ENCODE results near the gene ASPSCR1. TPM values are rescaled to one million over a fixed set of nuclear protein-coding genes. Genes with fewer than 3 reads are reported as not detected.
"Not testable (repeated sequence)": the region's sequence is repeated elsewhere in the genome, so short reads cannot be mapped to it uniquely, and the experiment has no call there.

Gene ASPSCR1
- total RNA-seq, 2 experiments from 2014 or later = 27.0 to 33.7 TPM

DNA sequence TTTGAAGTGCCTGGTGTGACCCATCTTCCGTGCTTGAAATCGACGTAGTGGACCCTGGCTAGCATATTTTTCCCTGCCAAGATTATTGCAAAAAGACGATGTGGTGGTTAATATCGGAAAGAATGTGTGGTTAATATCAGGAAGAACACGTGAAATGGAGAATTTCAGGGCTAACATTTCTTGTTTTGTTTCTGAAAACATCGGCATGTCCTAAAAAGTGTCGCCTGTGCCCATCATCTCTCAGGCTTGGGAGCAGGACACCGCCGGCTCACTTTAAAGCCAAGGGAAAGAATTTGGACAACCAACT is 60.4 kb downstream of the ASPSCR1 start:
- Mint-ChIP-seq H3K27ac (peak overlapping the region; percentile 94), H3K9me3 (ENCODE audit: insufficient read depth) (no peaks in the 10 kb centered on the region), H3K36me3 (ENCODE audit: low read depth) (peaks cover 16% of the 10 kb centered on the region), H3K4me1 (ENCODE audit: low read depth) (peaks cover 27% of the 10 kb centered on the region), H3K27me3 (ENCODE audit: low read depth) (no peaks in the 10 kb centered on the region), H3K4me3 (peak overlapping the region; percentile 78)
- ATAC-seq (no peak), DNase-seq (no peak)
- POLR2A ChIA-PET = interaction anchor here (0.6 to 1.8 kb wide), 11 partner anchors 9 to 1162 kb away, joined by 3 to 12 read pairs (median 3); partner anchors contain the start of genes CD7, CENPX, DUS1L and GPS1
- CTCF ChIA-PET = interaction anchor here (0.6 to 2.6 kb wide), 31 partner anchors 8 to 721 kb away, joined by 3 to 32 read pairs (median 4); partner anchors contain the start of genes CENPX, DUS1L, GPS1 and LRRC45

DNA sequence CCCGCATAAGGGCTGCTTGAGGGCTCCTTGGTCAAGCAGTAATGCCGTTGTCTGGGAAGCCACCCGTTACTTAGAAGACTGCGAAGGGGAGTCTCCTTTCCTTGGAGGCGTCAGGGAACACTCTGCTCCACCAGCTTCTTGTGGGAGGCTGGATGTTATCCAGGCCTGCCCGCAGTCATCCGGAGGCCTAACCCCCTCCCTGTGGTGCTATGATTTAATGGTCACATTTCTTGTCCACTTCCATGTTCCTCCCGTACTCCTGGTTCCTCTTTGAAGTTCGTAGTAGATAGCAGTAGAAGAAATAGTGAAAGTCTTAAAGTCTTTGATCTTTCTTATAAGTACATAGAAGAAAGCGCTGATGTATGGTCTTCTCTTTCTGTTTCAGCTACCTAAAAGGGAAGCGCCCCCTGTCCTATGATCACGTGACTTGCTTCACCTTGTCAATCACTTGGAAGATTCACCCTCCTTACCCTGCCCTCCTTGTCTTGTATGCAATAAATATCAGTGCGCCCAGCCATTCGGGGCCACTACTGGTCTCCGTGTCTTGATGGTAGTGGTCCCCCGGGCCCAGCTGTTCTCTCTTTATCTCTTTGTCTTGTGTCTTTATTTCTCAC is 61.5 kb downstream of the ASPSCR1 start:
- CTCF ChIA-PET = interaction anchor here (0.7 to 2.1 kb wide), 5 partner anchors 9 to 126 kb away, joined by 3 to 32 read pairs (median 3); partner anchors contain the start of genes CENPX and LRRC45
- POLR2A ChIA-PET = interaction anchor here (1.3 to 1.8 kb wide), 2 partner anchors 12 to 13 kb away, joined by 3 to 12 read pairs; partner anchors contain the start of gene GPS1
- ATAC-seq; DNase-seq; H3K4me3 Mint-ChIP-seq; H3K27me3 Mint-ChIP-seq (ENCODE audit: low read depth); H3K9me3 Mint-ChIP-seq (ENCODE audit: insufficient read depth): not testable (repeated sequence)
- peaks cover 25% of the 10 kb centered on the region for H3K4me1 Mint-ChIP-seq (ENCODE audit: low read depth)
- peak overlapping the region; percentile 25 for H3K27ac Mint-ChIP-seq
- peaks cover 14% of the 10 kb centered on the region for H3K36me3 Mint-ChIP-seq (ENCODE audit: low read depth)

DNA sequence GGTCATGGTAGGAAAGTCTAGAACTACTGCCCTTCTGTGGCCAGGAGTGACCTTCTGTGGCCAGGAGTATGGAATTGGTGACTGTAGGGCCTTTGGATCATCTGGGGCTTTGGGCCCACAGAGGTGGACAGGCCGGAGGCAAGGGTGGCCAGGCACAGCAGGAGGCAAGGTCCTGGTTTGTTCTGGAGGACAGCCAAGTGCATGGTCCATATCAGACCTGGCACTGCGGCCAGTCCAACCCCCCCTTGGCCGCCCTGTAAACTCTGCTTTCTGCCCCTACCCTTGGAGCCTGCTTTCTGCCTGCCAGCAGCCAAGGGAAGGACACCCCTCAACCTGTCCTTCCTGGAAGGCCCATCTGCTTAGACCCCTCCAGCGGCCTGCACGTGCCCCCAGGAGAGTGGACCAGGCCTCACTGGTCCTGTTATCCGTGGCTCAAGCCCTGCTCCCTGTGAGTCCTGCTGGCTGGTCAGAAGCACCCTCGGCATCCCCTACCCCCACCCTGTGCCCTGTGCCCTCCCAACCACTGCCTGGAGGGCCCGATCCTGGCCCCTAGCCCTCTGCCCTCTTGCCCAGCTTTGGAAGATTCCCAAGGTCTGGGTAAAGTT is 62.4 kb downstream of the ASPSCR1 start:
- peaks cover 25% of the 10 kb centered on the region for H3K4me1 Mint-ChIP-seq (ENCODE audit: low read depth)
- no peaks in the 10 kb centered on the region for H3K9me3 Mint-ChIP-seq (ENCODE audit: insufficient read depth)
- H3K4me3 Mint-ChIP-seq = no peak overlapping the region
- no peak for ATAC-seq
- H3K27me3 Mint-ChIP-seq (ENCODE audit: low read depth) = no peaks in the 10 kb centered on the region
- no peak overlapping the region for H3K27ac Mint-ChIP-seq
- ChIA-PET POLR2A (interaction anchor here (0.6 kb wide), 1 partner anchor 97 kb away, joined by 4 read pairs; no protein-coding TSS in a partner anchor), CTCF (no interaction called here)
- peaks cover 10% of the 10 kb centered on the region for H3K36me3 Mint-ChIP-seq (ENCODE audit: low read depth)
- DNase-seq = no peak

DNA sequence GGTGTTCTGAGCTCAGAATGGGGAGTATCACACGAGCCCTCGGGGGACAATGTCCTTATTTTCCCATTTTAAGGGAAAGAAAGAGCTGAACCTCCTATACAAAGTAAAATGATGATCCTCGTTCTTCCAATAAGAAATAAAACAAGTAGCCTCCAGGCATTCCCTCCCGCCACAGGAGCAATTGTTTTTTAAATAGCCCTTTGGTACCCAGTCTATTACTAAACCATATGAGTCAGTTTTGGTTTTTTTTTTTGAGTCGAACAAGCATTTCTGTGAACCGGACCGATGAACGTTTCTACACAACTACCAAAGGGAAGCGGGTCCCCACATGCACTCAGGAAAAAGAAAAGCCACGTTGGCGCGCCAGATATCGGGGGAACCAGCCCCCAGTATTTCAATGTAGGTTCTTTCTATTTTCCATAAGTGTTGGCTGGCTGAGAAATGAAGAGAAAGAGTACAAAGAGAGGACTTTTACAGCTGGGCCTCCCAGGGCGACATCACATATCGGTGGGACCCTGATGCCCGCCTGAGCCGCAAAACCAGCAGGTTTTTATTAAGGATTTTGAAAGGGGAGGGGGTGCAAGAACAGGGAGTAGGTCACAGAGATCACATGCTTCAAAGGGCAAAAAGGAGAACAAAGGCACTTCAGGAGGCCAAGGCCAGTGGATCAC is 63.9 kb downstream of the ASPSCR1 start:
- Mint-ChIP-seq H3K27ac (no peak overlapping the region), H3K4me1 (ENCODE audit: low read depth) (peaks cover 14% of the 10 kb centered on the region), H3K36me3 (ENCODE audit: low read depth) (no peaks in the 10 kb centered on the region), H3K9me3 (ENCODE audit: insufficient read depth) (no peaks in the 10 kb centered on the region), H3K4me3 (no peak overlapping the region), H3K27me3 (ENCODE audit: low read depth) (no peaks in the 10 kb centered on the region)
- POLR2A ChIA-PET = no interaction called here
- CTCF ChIA-PET = interaction anchor here (0.8 kb wide), 1 partner anchor 11 kb away, joined by 4 read pairs; no protein-coding TSS in a partner anchor
- ATAC-seq (no peak), DNase-seq (no peak)

DNA sequence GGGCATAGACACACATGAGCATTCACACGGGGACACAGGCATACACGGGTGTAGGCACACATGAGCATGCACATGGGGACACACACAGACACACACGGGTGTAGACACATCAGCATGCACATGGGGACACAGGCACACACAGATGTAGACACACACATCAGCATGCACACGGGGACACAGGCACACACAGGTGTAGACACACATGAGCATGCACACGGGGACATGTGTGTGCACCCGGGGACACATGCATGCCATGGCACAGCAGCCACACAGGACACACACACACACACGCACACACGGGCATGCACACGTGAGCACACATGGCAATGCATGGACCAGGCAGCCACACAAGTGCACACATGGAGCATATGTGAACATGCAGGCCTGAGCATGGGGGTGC is 65.2 kb downstream of the ASPSCR1 start:
- Mint-ChIP-seq H3K27ac (no peak overlapping the region), H3K4me1 (ENCODE audit: low read depth) (peaks cover 11% of the 10 kb centered on the region), H3K36me3 (ENCODE audit: low read depth) (no peaks in the 10 kb centered on the region), H3K9me3 (ENCODE audit: insufficient read depth) (no peaks in the 10 kb centered on the region), H3K4me3 (no peak overlapping the region), H3K27me3 (ENCODE audit: low read depth) (no peaks in the 10 kb centered on the region)
- ChIA-PET POLR2A (no interaction called here), CTCF (no interaction called here)
- ATAC-seq = no peak
- DNase-seq = no peak

DNA sequence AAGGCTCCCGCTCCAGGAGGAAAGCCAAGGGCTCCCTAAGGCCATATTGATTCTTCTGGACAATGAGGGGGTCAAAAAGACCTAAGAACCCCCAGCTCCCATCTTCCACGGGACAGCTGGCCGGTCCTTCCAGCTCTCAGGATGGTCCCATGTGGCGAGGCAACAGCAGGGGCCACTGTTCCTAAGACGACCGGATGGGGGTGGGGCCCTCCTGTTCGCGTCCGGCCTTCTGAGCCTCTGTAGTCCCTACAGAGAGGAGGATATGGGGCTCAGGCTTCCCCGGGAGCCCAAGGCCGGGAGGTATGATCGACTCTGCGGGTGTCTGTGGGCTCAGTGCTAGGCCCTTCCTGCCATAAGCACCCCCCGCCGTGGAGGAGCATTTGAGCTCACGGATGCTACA is 66.1 kb downstream of the ASPSCR1 start:
- Mint-ChIP-seq H3K4me1 (ENCODE audit: low read depth) (peaks cover 5% of the 10 kb centered on the region), H3K4me3 (no peak overlapping the region), H3K9me3 (ENCODE audit: insufficient read depth) (no peaks in the 10 kb centered on the region), H3K27ac (no peak overlapping the region), H3K36me3 (ENCODE audit: low read depth) (no peaks in the 10 kb centered on the region), H3K27me3 (ENCODE audit: low read depth) (no peaks in the 10 kb centered on the region)
- ChIA-PET CTCF (no interaction called here), POLR2A (no interaction called here)
- ATAC-seq (no peak), DNase-seq (no peak)

DNA sequence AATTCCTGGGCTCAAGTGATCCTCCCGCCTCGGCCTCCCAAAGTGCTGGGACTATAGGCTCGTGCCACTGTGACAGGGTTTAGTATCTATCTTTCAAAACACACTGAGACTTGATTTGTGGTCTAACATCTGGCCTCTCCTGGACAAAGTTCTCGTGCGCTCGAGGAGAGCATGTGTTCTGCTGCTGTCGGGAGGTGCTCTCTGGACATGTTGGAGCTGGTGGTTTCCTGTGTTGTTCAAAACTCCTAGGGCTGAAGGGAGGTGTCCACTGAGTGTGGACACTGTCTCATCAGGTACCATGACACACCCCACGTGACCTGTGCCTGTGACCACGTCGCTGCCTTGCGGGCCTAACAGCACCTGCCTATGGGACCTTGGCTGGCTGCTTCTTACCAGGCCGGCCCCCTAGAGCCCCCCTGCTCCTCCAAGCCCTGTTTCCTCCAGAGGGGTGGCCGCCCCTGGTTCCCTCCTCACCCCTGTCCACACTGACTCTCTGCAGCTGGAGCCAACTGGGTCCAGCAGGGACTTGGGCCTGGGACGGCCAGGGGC is 68.6 kb downstream of the ASPSCR1 start:
- CTCF ChIA-PET = no interaction called here
- H3K27ac Mint-ChIP-seq = no peak overlapping the region

DNA sequence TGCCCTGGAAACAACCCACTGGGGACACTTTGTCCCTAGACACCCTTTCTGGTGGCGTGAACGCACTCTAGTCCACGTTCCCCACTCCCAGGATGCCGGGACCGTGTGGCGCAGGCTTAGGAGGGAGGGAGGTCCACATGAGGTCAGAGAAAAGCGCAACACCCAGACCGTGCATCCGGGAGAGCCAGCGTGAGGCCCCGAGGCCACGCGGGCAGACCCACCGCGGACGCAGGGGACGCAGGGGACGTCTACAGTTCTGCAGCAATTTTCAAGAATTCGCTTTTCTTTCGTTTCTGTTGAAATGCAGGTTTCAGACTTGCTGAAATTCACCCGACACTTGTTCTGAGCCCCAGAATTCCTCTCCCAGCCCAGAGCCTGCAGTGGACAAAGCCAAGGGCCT is 69.5 kb downstream of the ASPSCR1 start:
- no peak overlapping the region for H3K27ac Mint-ChIP-seq
- H3K9me3 Mint-ChIP-seq (ENCODE audit: insufficient read depth) = no peaks in the 10 kb centered on the region
- POLR2A ChIA-PET = interaction anchor here (0.9 kb wide), 1 partner anchor 502 kb away, joined by 4 read pairs; no protein-coding TSS in a partner anchor

More for the DNA sequence above, 68.6 kb downstream of the ASPSCR1 start:
- POLR2A ChIA-PET = interaction anchor here (0.9 kb wide), 1 partner anchor 503 kb away, joined by 4 read pairs; no protein-coding TSS in a partner anchor
- Mint-ChIP-seq H3K9me3 (ENCODE audit: insufficient read depth) (no peaks in the 10 kb centered on the region), H3K4me3 (no peak overlapping the region), H3K36me3 (ENCODE audit: low read depth) (no peaks in the 10 kb centered on the region), H3K4me1 (ENCODE audit: low read depth) (peaks cover 9% of the 10 kb centered on the region), H3K27me3 (ENCODE audit: low read depth) (no peaks in the 10 kb centered on the region)
- no peak for ATAC-seq
- DNase-seq = no peak

DNA sequence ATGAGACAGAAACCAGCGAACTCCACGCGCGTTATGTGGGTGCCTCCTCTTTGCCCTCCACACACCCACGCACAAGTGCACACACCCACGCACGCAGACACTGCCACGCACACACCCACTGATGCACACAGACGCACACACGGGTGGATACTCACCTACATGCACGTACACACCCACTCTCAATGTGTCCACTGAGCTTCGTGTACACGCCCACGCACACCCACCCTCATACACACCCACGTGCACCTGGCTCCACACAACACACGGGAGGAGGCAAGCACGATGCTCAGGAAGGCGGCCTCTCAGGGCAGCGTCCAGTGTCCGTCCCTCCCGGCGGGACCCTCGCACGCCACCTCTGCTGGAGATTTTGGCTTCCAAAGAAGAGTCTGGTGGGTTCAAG is 70.0 kb downstream of the ASPSCR1 start:
- H3K27me3 Mint-ChIP-seq (ENCODE audit: low read depth) = no peaks in the 10 kb centered on the region
- H3K36me3 Mint-ChIP-seq (ENCODE audit: low read depth) = no peaks in the 10 kb centered on the region
- ChIA-PET CTCF (no interaction called here), POLR2A (interaction anchor here (0.6 kb wide), 1 partner anchor 253 kb away, joined by 3 read pairs; no protein-coding TSS in a partner anchor)
- DNase-seq (no peak), ATAC-seq (no peak)
- no peak overlapping the region for H3K27ac Mint-ChIP-seq
- H3K4me1 Mint-ChIP-seq (ENCODE audit: low read depth) = peaks cover 9% of the 10 kb centered on the region
- no peak overlapping the region for H3K4me3 Mint-ChIP-seq
- no peaks in the 10 kb centered on the region for H3K9me3 Mint-ChIP-seq (ENCODE audit: insufficient read depth)

More for the DNA sequence above, 69.5 kb downstream of the ASPSCR1 start:
- ATAC-seq = no peak
- no peak for DNase-seq
- CTCF ChIA-PET = no interaction called here
- Mint-ChIP-seq H3K4me3 (no peak overlapping the region), H3K4me1 (ENCODE audit: low read depth) (peaks cover 9% of the 10 kb centered on the region), H3K27me3 (ENCODE audit: low read depth) (no peaks in the 10 kb centered on the region), H3K36me3 (ENCODE audit: low read depth) (no peaks in the 10 kb centered on the region)

DNA sequence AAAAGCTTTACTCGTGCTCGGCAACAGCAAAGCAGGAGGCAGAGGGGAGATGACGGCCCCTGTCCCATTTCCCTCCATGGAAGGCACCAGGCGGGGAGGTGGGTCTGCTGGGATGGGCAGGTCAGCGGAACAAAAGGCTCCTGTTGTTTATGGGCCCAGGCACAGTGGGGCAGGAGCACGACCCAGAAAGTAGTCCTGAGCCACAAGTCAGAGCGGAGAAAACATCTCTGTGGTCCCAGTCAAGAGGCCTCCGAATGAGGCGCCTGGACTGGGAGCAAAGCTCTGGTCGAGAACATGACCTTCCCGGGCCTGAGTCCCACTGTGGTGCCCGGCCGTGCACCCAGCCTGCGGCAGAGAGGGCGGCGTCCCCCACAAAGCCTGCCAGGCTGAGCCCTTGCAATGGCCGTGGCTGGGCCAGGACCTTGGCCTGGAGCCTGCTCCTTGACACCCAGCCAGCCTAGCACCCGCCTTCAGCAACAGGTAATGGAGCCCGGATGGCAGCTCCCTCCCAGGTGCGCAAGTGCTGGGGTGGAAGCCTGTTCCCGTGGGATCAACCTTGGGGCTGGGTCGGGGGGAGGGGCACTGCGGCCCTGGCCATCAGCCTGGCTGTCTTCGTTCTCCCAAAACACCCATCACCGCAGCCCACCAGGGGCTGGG is 70.6 kb downstream of the ASPSCR1 start:
- H3K4me3 Mint-ChIP-seq = no peak overlapping the region

DNA sequence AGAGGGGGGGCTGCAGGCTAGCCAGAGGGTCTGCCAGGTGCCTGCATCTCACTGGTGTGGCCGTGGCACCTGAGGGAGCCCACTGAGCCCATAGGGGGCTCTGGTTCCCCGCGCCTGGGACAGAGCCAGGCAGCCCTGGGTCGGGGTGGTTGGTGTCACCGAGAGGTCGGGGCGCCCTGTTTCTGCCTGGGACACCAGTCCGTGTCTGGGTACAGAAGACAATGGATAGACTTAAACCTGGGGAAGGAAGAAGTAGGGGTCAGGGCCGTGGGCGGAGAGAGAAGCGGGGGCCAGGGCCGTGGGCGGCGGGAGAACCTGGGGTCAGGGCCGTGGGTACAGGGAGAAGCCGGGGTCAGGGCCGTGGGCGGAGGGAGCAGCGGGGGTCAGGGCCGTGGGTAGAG is 71.1 kb downstream of the ASPSCR1 start:
- Mint-ChIP-seq H3K27me3 (ENCODE audit: low read depth) (no peaks in the 10 kb centered on the region), H3K9me3 (ENCODE audit: insufficient read depth) (no peaks in the 10 kb centered on the region), H3K27ac (peak overlapping the region; percentile 30), H3K36me3 (ENCODE audit: low read depth) (no peaks in the 10 kb centered on the region), H3K4me1 (ENCODE audit: low read depth) (peaks cover 18% of the 10 kb centered on the region), H3K4me3 (no peak overlapping the region)
- ATAC-seq (no peak), DNase-seq (no peak)
- ChIA-PET POLR2A (no interaction called here), CTCF (interaction anchor here (1.4 kb wide), 1 partner anchor 11 kb away, joined by 5 read pairs; the partner anchor contains the start of gene DCXR)

More for the DNA sequence above, 70.6 kb downstream of the ASPSCR1 start:
- H3K9me3 Mint-ChIP-seq (ENCODE audit: insufficient read depth) = no peaks in the 10 kb centered on the region
- ChIA-PET CTCF (interaction anchor here (1.4 kb wide), 1 partner anchor 10 kb away, joined by 5 read pairs; the partner anchor contains the start of gene DCXR), POLR2A (interaction anchor here (0.6 kb wide), 1 partner anchor 252 kb away, joined by 3 read pairs; no protein-coding TSS in a partner anchor)
- no peak for DNase-seq
- no peaks in the 10 kb centered on the region for H3K27me3 Mint-ChIP-seq (ENCODE audit: low read depth)
- H3K27ac Mint-ChIP-seq = no peak overlapping the region
- peaks cover 14% of the 10 kb centered on the region for H3K4me1 Mint-ChIP-seq (ENCODE audit: low read depth)
- H3K36me3 Mint-ChIP-seq (ENCODE audit: low read depth) = no peaks in the 10 kb centered on the region
- no peak for ATAC-seq
